H54 (cell line): ENCODE results near the gene PLCB1.
"Not testable (repeated sequence)": the region's sequence is repeated elsewhere in the genome, so short reads cannot be mapped to it uniquely, and the experiment has no call there.

Source experiments
- DNase-seq: peaks from one replicate; pipeline ENCODE4 v3.0.0; 2011; ENCODE audit warnings: low spot score, mixed read lengths; ENCODE audit not compliant: insufficient read length
- FAIRE-seq: peaks from 3 replicates; lab custom pipeline; 2011; peaks lifted over from hg19 to GRCh38; lab: Jason Lieb, UNC
- POLR2A ChIP-seq: IDR thresholded peaks from 2 replicates; pipeline ENCODE4 v1.6.1; 2011; ENCODE audit warnings: low read depth, mild to moderate bottlenecking, low read length

PLCB1 gene

GRCh38 chr20:8331740-8332412 lies 199.8 kb downstream of the PLCB1 start:
- FAIRE-seq (no peak), DNase-seq (no peak)
- no peak for TF ChIP-seq POLR2A

- no peak for TF ChIP-seq POLR2A
- FAIRE-seq (no peak), DNase-seq (no peak)
Observed at GRCh38 chr20:8334641-8335040, 202.6 kb downstream of the PLCB1 start.

GRCh38 chr20:8335059-8335458 lies 203.0 kb downstream of the PLCB1 start:
- DNase-seq (no peak), FAIRE-seq (no peak)
- no peak for TF ChIP-seq POLR2A

GRCh38 chr20:8335495-8336195 lies 203.6 kb downstream of the PLCB1 start:
- DNase-seq (no peak), FAIRE-seq (no peak)
- TF ChIP-seq POLR2A = no peak

- no peak for TF ChIP-seq POLR2A
- DNase-seq = no peak
Observed at GRCh38 chr20:8339349-8339748, 207.3 kb downstream of the PLCB1 start.

GRCh38 chr20:8342391-8342790 lies 210.3 kb downstream of the PLCB1 start:
- no peak for TF ChIP-seq POLR2A
- FAIRE-seq = no peak

More at GRCh38 chr20:8339349-8339748, 207.3 kb downstream of the PLCB1 start:
- no peak for FAIRE-seq

GRCh38 chr20:8344106-8344505 lies 212.0 kb downstream of the PLCB1 start:
- no peak for TF ChIP-seq POLR2A
- DNase-seq (no peak), FAIRE-seq (no peak)

More at GRCh38 chr20:8342391-8342790, 210.3 kb downstream of the PLCB1 start:
- DNase-seq = no peak

- FAIRE-seq (no peak), DNase-seq (no peak)
- TF ChIP-seq POLR2A = no peak
Observed at GRCh38 chr20:8344631-8345030, 212.6 kb downstream of the PLCB1 start.

- TF ChIP-seq POLR2A = no peak
- DNase-seq (no peak), FAIRE-seq (no peak)
Observed at GRCh38 chr20:8346700-8347270, 214.7 kb downstream of the PLCB1 start.

- not testable (repeated sequence) for FAIRE-seq, DNase-seq
Observed at GRCh38 chr20:8350225-8350624, 218.2 kb downstream of the PLCB1 start.

GRCh38 chr20:8352486-8352885 lies 220.4 kb downstream of the PLCB1 start:
- no peak for TF ChIP-seq POLR2A
- FAIRE-seq (no peak), DNase-seq (no peak)

- FAIRE-seq = no peak
- no peak for DNase-seq
- no peak for TF ChIP-seq POLR2A
Observed at GRCh38 chr20:8353512-8353911, 221.4 kb downstream of the PLCB1 start.

- no peak for DNase-seq
- TF ChIP-seq POLR2A = no peak
- FAIRE-seq = no peak
Observed at GRCh38 chr20:8355453-8355852, 223.4 kb downstream of the PLCB1 start.

- no peak for TF ChIP-seq POLR2A
- FAIRE-seq (no peak), DNase-seq (no peak)
Observed at GRCh38 chr20:8356806-8357205, 224.7 kb downstream of the PLCB1 start.
